GM12873 (cell line): ENCODE data around the gene APOA5.
A peak's percentile ranks its signal among the peaks of the same experiment; 100 is the strongest.

Source experiments
- CTCF ChIP-seq: IDR thresholded peaks from 2 replicates; pipeline ENCODE4 v1.5.1; 2012; ENCODE audit warnings: low read depth, mild to moderate bottlenecking, moderate library complexity, low read length, control low read depth; ENCODE audit not compliant: insufficient read depth; ENCODE audit errors: missing control alignments

APOA5 gene

GRCh38 chr11:116791813-116792143 is at the start of gene APOA5:
Gene APOA5 (minus strand): TSS chr11:116791879. CDS start chr11:116791860, 19 bp downstream.
- no peak for TF ChIP-seq CTCF

GRCh38 chr11:116840746-116841296 is 49.1 kb upstream of the APOA5 start:
- no peak for TF ChIP-seq CTCF

- TF ChIP-seq CTCF, result no peak
Observed at GRCh38 chr11:116840224-116840745, 48.6 kb upstream of the APOA5 start.

GRCh38 chr11:116838321-116839084 is 46.8 kb upstream of the APOA5 start:
- TF ChIP-seq CTCF, result no peak

GRCh38 chr11:116837231-116838091 is 45.8 kb upstream of the APOA5 start, which contains the start of gene APOA1:
Gene APOA1 (minus strand): TSS chr11:116837622. CDS start chr11:116837387, 235 bp downstream.
- no peak for TF ChIP-seq CTCF

GRCh38 chr11:116836632-116836991 is 44.9 kb upstream of the APOA5 start:
- TF ChIP-seq CTCF, result no peak

GRCh38 chr11:116835791-116836631 is 44.3 kb upstream of the APOA5 start:
- TF ChIP-seq CTCF, result peak; percentile 83
